Esophagus squamous epithelium (tissue), 5 donors: Measurements from ENCODE around the gene CDC27. TPM values are rescaled to one million over a fixed set of nuclear protein-coding genes. Genes with fewer than 3 reads are reported as not detected.

Experiments
- DNase-seq: peaks from one replicate; lab custom pipeline; 2025; lab: John Stamatoyannopoulos, UW
- H3K27ac ChIP-seq, 4 donors: fragments of 200-600 bp; sonication (generic); one replicate each; pipeline ENCODE4 v1.5.1; 2016 to 2019; ENCODE audit warnings: mild to moderate bottlenecking in 1 of 4
- H3K27me3 ChIP-seq, 4 donors: fragments of 200-600 bp; sonication (generic); 1 replicate in 3 of 4; 2 replicates in 1 of 4; pipeline versions ENCODE4 v1.5.1 to v1.6.0; 2017 to 2021; ENCODE audit warnings: antibody characterized with exemption in 1 of 4
- H3K36me3 ChIP-seq, 3 donors: fragments of 200-600 bp; sonication (generic); one replicate each; pipeline ENCODE4 v1.5.1; 2016 to 2019
- H3K4me1 ChIP-seq, 3 donors: fragments of 200-600 bp; sonication (generic); one replicate each; pipeline ENCODE4 v1.5.1; 2017 to 2019
- H3K4me3 ChIP-seq, 4 donors: fragments of 200-600 bp; sonication (generic); 1 replicate in 3 of 4; 2 replicates in 1 of 4; pipeline ENCODE4 v1.5.1; 2016 to 2019; ENCODE audit warnings: mild to moderate bottlenecking in 2 of 4, moderate library complexity in 1 of 4
- H3K9me3 ChIP-seq, 3 donors: fragments of 200-600 bp; sonication (generic); one replicate each; pipeline ENCODE4 v1.5.1; 2016 to 2019
- POLR2A ChIP-seq, 4 donors: fragments of 450-650 bp; IDR thresholded peaks; one replicate each; pipeline ENCODE4 v1.6.1; 2017; ENCODE audit warnings: antibody characterized with exemption in 4 of 4, mild to moderate bottlenecking in 4 of 4, moderate library complexity in 3 of 4
- WGBS, 2 donors: methylation state at CpG; one replicate each; pipeline ENCODE4 v1.1.5; 2018; 5-methylcytosine and 5-hydroxymethylcytosine counted together
- intact Hi-C: fragments of 100-400 bp; cut with DNase I; formaldehyde crosslinking; loops from one replicate; pipeline ENCODE4 v1.15.0; 2022
- total RNA-seq, 4 donors: library from RNA; depleted of rRNA; stranded (reverse); fragments of >200 nt; gene quantifications; one replicate each; pipeline ENCODE4 v1.1.0, GENCODE V29; 2016
- TF ChIP-seq, protein P1 (sequence below), 6 experiments: fragments of 450-650 bp in 4 of 6; fragments of 200-600 bp in 2 of 6; sonication (generic) in 2 of 6; IDR thresholded peaks; one replicate each; pipeline ENCODE4 v1.5.1; 2016 to 2019; ENCODE audit warnings: antibody characterized with exemption in 6 of 6, mild to moderate bottlenecking in 4 of 6, moderate library complexity in 4 of 6
- donor health status: DM: yes; HTN: yes; CAD: no.

The CDC27 gene
- total RNA-seq, 4 donors from 2014 or later, result 26.4 to 45.9 (median 38.3) TPM

DNA sequence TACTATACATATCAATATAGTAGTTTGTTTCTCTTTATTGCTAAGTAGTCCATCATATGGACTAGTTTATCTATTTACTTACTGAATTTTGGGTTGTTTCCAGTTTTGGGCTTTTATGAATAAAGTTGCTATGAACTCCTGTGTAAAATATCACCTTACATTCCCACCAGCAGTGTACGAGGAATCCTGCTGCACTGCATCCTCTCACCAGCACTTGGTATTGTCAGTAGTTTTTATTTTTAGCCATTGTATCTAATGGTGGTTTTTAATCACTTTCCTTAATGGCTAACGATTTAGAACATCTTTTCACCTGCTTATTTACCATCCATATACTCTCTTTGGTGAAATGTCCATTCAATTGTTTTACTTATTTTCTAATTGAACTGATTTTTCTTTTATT lies 24.0 kb downstream of the CDC27 start:
- 87 to 89% methylated on average over 2 of the region's 2 CpGs for WGBS, 2 donors
- peaks cover 0 to 8% (median 0%) of the 10 kb centered on the region in 3 donors for H3K4me1 ChIP-seq
- no peaks in the 10 kb centered on the region for H3K27me3 ChIP-seq
- H3K27ac ChIP-seq, result no peak overlapping the region
- TF ChIP-seq, protein P1, sequence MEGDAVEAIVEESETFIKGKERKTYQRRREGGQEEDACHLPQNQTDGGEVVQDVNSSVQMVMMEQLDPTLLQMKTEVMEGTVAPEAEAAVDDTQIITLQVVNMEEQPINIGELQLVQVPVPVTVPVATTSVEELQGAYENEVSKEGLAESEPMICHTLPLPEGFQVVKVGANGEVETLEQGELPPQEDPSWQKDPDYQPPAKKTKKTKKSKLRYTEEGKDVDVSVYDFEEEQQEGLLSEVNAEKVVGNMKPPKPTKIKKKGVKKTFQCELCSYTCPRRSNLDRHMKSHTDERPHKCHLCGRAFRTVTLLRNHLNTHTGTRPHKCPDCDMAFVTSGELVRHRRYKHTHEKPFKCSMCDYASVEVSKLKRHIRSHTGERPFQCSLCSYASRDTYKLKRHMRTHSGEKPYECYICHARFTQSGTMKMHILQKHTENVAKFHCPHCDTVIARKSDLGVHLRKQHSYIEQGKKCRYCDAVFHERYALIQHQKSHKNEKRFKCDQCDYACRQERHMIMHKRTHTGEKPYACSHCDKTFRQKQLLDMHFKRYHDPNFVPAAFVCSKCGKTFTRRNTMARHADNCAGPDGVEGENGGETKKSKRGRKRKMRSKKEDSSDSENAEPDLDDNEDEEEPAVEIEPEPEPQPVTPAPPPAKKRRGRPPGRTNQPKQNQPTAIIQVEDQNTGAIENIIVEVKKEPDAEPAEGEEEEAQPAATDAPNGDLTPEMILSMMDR (IDR thresholded peaks at IDR 0.05), result no peak
- no peak for TF ChIP-seq POLR2A (IDR thresholded peaks at IDR 0.05)
- no peak overlapping the region for H3K4me3 ChIP-seq
- intact Hi-C loops, result no loop called here
- H3K36me3 ChIP-seq, result peaks cover 0 to 93% (median 4%) of the 10 kb centered on the region in 3 donors
- no peaks in the 10 kb centered on the region for H3K9me3 ChIP-seq
- DNase-seq, result no peak

GRCh38 chr17:47164263-47164662 lies 24.8 kb downstream of the CDC27 start:
- DNase-seq, result no peak
- no peaks in the 10 kb centered on the region for H3K27me3 ChIP-seq
- peaks cover 0 to 93% (median 4%) of the 10 kb centered on the region in 3 donors for H3K36me3 ChIP-seq
- no peak overlapping the region for H3K4me3 ChIP-seq
- TF ChIP-seq POLR2A (IDR thresholded peaks at IDR 0.05), result no peak
- TF ChIP-seq, protein P1 (IDR thresholded peaks at IDR 0.05), result no peak
- H3K4me1 ChIP-seq, result peaks cover 0 to 8% (median 0%) of the 10 kb centered on the region in 3 donors
- WGBS, 2 donors, result 95 to 96% methylated on average over 5 of the region's 5 CpGs
- intact Hi-C loops, result no loop called here
- H3K27ac ChIP-seq, result no peak overlapping the region
- H3K9me3 ChIP-seq, result no peaks in the 10 kb centered on the region

GRCh38 chr17:47162013-47162622 lies 27.0 kb downstream of the CDC27 start:
- H3K27me3 ChIP-seq, result no peaks in the 10 kb centered on the region
- peaks cover 0 to 8% (median 0%) of the 10 kb centered on the region in 3 donors for H3K4me1 ChIP-seq
- H3K9me3 ChIP-seq, result no peaks in the 10 kb centered on the region
- H3K36me3 ChIP-seq, result peaks cover 0 to 92% (median 3%) of the 10 kb centered on the region in 3 donors
- no peak overlapping the region for H3K27ac ChIP-seq
- H3K4me3 ChIP-seq, result no peak overlapping the region
- no peak for DNase-seq
- WGBS, 2 donors, result 58 to 79% methylated on average over 2 of the region's 2 CpGs
- intact Hi-C loops, result no loop called here
- TF ChIP-seq POLR2A (IDR thresholded peaks at IDR 0.05), result no peak
- TF ChIP-seq, protein P1 (IDR thresholded peaks at IDR 0.05), result no peak

- DNase-seq, result no peak
- H3K9me3 ChIP-seq, result no peaks in the 10 kb centered on the region
- no peak for TF ChIP-seq POLR2A (IDR thresholded peaks at IDR 0.05)
- TF ChIP-seq, protein P1 (IDR thresholded peaks at IDR 0.05), result no peak
- no peak overlapping the region for H3K4me3 ChIP-seq
- intact Hi-C loops, result no loop called here
- peaks cover 14 to 94% (median 22%) of the 10 kb centered on the region in 3 donors for H3K36me3 ChIP-seq
- H3K4me1 ChIP-seq, result peaks cover 0 to 8% (median 0%) of the 10 kb centered on the region in 3 donors
- H3K27me3 ChIP-seq, result no peaks in the 10 kb centered on the region
- WGBS, 2 donors, result 89 to 100% methylated on average over 3 to 12 of the region's 18 CpGs
- no peak overlapping the region for H3K27ac ChIP-seq
Measured at GRCh38 chr17:47159315-47159714, 29.8 kb downstream of the CDC27 start.

- Histone ChIP-seq H3K4me3 (no peak overlapping the region), H3K27ac (no peak overlapping the region), H3K36me3 (peaks cover 9 to 98% (median 17%) of the 10 kb centered on the region in 3 donors), H3K4me1 (no peaks in the 10 kb centered on the region), H3K27me3 (no peaks in the 10 kb centered on the region), H3K9me3 (no peaks in the 10 kb centered on the region)
- 93 to 94% methylated on average over 6 of the region's 6 CpGs for WGBS, 2 donors
- TF ChIP-seq, protein P1 (IDR thresholded peaks at IDR 0.05), result no peak
- intact Hi-C loops, result no loop called here
- no peak for DNase-seq
Measured at GRCh38 chr17:47145351-47145750, 43.7 kb downstream of the CDC27 start.
